Parathyroid adenoma (tissue), 2 donors: ENCODE results near the gene GALNT11.
"Not testable (repeated sequence)": the region's sequence is repeated elsewhere in the genome, so short reads cannot be mapped to it uniquely, and the experiment has no call there.

Experiments
- H2AFZ ChIP-seq: fragments of 300-600 bp; sonication (generic); one replicate; pipeline ENCODE4 v1.7.0; 2017; ENCODE audit warnings: antibody characterized with exemption, mild to moderate bottlenecking
- H3K27ac ChIP-seq: fragments of 300-600 bp; sonication (generic); one replicate; pipeline ENCODE4 v1.7.0; 2017
- H3K27me3 ChIP-seq: fragments of 300-600 bp; sonication (generic); one replicate; pipeline ENCODE4 v1.7.0; 2017; ENCODE audit warnings: low read length; ENCODE audit not compliant: control insufficient read depth, insufficient read depth
- H3K36me3 ChIP-seq: fragments of 300-600 bp; sonication (generic); one replicate; pipeline ENCODE4 v1.7.0; 2017; ENCODE audit warnings: low read length; ENCODE audit not compliant: control insufficient read depth, insufficient read depth
- H3K4me1 ChIP-seq: fragments of 300-600 bp; sonication (generic); one replicate; pipeline ENCODE4 v1.7.0; 2017; ENCODE audit warnings: control low read depth
- H3K4me2 ChIP-seq: fragments of 300-600 bp; sonication (generic); one replicate; pipeline ENCODE4 v1.7.0; 2017; ENCODE audit warnings: low read length
- H3K4me3 ChIP-seq: fragments of 300-600 bp; sonication (generic); one replicate; pipeline ENCODE4 v1.7.0; 2017; ENCODE audit warnings: low read depth, low read length
- H3K79me2 ChIP-seq: fragments of 300-600 bp; sonication (generic); one replicate; pipeline ENCODE4 v1.7.0; 2017; ENCODE audit warnings: control low read depth
- H3K9ac ChIP-seq: fragments of 300-600 bp; sonication (generic); one replicate; pipeline ENCODE4 v1.7.0; 2017; ENCODE audit warnings: mild to moderate bottlenecking
- H3K9me3 ChIP-seq: fragments of 300-600 bp; sonication (generic); one replicate; pipeline ENCODE4 v1.7.0; 2017; ENCODE audit warnings: low read length; ENCODE audit not compliant: control insufficient read depth
- TF ChIP-seq, protein P1 (sequence below): fragments of 300-600 bp; sonication (generic); IDR thresholded peaks from one replicate; pipeline ENCODE4 v1.7.0; 2017; ENCODE audit warnings: antibody characterized with exemption, mild to moderate bottlenecking
- donor health status: primary hyperparathyroidism.

GALNT11 gene

DNA sequence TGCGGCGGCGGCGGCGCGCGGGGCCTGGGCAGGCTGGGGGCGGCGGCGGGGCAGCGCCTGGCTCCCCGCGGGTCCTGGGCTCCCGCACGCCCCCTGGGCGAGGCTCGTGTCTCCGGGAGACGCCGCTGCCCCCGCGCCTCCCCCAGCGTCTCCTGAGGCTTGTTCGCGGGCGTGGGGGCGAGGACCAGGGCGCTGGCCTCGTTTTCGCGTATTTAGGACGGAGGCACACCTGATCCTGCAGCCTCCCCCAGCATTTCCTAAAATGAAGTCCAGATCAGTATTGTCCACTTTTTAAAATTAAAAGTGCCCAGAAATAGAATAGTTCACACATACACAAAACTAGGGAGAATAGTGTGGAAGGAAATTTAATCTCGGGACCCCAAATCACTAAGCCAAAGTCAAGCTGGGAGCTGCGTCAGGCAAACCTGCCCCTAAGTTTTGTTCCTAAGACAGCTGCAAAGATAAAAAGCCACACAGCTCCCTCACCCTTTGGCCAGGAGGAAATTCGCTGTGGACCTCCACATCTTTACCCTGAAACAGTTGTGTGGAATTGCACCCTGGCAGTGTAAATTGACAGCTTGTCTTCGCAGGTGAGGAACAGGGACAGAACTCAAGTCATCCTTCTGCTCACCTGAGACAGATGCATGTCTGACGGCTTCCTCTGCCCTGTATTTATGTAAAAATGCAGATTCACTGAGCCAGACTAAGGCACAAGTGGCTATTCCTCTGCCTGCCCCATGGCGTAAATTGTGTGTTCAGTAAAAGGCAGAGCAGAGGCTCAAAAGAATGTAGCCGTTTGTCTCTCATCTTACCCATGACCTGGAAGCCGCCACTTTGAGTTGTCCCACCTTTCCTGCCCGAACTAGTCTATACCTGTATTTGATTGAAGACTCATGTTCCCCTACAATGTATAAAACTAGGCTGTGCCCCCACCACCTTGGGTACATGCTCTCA lies 740 bp downstream of the GALNT11 start:
- Histone ChIP-seq H3K9me3 (no peaks in the 10 kb centered on the region), H3K36me3 (no peaks in the 10 kb centered on the region), H3K4me3 (peak overlapping the region; percentile 85), H3K27ac (peak overlapping the region; percentile 80), H3K4me2 (peak overlapping the region; percentile 98), H3K79me2 (peaks cover 25% of the 10 kb centered on the region), H3K4me1 (peaks cover 3% of the 10 kb centered on the region), H2AFZ (peak overlapping the region; percentile 98), H3K9ac (no peak overlapping the region), H3K27me3 (no peaks in the 10 kb centered on the region)
- TF ChIP-seq, protein P1, sequence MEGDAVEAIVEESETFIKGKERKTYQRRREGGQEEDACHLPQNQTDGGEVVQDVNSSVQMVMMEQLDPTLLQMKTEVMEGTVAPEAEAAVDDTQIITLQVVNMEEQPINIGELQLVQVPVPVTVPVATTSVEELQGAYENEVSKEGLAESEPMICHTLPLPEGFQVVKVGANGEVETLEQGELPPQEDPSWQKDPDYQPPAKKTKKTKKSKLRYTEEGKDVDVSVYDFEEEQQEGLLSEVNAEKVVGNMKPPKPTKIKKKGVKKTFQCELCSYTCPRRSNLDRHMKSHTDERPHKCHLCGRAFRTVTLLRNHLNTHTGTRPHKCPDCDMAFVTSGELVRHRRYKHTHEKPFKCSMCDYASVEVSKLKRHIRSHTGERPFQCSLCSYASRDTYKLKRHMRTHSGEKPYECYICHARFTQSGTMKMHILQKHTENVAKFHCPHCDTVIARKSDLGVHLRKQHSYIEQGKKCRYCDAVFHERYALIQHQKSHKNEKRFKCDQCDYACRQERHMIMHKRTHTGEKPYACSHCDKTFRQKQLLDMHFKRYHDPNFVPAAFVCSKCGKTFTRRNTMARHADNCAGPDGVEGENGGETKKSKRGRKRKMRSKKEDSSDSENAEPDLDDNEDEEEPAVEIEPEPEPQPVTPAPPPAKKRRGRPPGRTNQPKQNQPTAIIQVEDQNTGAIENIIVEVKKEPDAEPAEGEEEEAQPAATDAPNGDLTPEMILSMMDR, result no peak

DNA sequence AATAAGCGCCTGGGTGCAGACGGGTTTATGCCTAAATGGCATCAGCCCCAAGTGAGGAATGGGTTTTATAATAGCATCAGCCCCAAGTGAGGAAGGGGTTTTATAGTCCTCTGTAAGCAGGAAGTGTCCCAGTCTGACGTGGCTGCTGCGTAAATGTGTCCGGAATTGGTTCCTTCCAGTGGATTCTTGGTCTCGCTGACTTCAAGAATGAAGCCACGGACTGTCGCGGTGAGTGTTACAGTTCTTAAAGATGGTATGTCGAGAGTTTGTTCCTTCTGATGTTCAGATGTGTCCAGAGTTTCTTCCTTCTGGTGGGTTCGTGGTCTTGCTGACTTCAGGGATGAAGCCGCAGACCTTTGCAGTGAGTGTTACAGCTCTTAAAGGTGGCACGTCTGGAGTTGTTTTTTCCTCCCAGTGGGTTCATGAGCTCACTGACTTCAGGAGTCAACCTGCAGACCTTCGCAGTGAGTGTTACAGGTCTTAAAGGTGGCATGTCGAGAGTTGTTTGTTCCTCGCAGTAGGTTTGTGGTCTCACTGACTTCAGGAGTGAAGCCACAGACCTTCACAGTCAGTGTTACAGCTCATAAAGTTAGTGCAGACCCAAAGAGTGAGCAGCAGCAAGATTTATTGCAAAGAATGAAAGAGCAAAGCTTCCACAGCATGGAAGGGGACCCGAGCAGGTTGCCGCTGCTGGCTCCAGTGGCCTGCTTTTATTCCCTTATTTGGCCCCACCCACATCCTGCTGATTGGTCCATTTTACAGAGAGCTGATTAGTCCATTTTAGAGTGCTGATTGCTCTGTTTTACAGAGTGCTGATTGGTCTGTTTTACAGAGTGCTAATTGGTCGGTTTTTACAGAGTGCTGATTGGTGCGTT lies 2.3 kb downstream of the GALNT11 start:
- H3K36me3 ChIP-seq, H2AFZ ChIP-seq, H3K27me3 ChIP-seq, H3K9ac ChIP-seq, H3K4me1 ChIP-seq, H3K4me2 ChIP-seq, H3K4me3 ChIP-seq, H3K27ac ChIP-seq, H3K9me3 ChIP-seq: not testable (repeated sequence)
- peaks cover 34% of the 10 kb centered on the region for H3K79me2 ChIP-seq

DNA sequence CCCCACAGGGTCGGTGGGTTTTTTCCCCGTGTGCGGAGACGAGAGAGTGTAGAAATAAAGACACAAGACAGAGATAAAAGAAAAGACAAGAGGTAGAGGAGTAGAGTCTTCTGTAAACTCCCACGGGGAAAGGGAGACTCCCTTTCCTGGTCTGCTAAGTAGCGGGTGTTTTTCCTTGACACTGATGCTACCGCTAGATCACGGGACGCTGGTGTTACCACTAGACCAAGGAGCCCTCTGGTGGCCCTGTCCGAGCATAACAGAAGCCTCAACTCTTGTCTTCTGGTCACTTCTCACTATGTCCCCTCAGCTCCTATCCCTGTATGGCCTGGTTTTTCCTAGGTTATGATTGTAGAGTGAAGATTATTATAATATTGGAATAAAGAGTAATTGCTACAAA lies 4.6 kb downstream of the GALNT11 start:
- H3K27ac ChIP-seq, H3K9ac ChIP-seq, H3K4me3 ChIP-seq, H3K4me1 ChIP-seq, H3K9me3 ChIP-seq, H3K36me3 ChIP-seq, H2AFZ ChIP-seq, H3K4me2 ChIP-seq, H3K27me3 ChIP-seq: not testable (repeated sequence)
- TF ChIP-seq, protein P1, result peak; percentile 65
- H3K79me2 ChIP-seq, result peaks cover 46% of the 10 kb centered on the region

DNA sequence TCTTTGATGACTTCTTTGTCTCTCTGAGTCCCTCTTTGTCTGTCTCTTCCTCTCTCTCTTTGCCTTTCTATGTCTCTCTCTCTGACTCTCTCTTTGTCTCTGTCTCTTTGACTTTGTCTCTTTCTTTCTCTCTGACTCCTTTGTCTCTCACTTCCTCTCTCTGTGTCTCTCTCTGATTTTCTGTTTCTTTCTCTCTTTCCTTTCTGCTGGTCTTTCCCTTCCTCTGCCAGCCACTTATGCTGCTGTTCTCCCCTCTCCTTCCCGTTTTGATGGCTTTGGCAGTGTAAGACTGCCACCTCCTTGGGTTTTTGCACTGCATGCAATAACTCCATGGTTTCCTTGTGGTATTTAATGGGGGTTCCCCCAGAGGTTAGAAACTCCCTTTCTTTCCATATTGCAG lies 5.2 kb downstream of the GALNT11 start:
- not testable (repeated sequence) for H2AFZ ChIP-seq, H3K4me2 ChIP-seq, H3K27ac ChIP-seq, H3K9me3 ChIP-seq, H3K4me1 ChIP-seq, H3K27me3 ChIP-seq, H3K36me3 ChIP-seq, H3K9ac ChIP-seq, H3K4me3 ChIP-seq
- peaks cover 51% of the 10 kb centered on the region for H3K79me2 ChIP-seq

DNA sequence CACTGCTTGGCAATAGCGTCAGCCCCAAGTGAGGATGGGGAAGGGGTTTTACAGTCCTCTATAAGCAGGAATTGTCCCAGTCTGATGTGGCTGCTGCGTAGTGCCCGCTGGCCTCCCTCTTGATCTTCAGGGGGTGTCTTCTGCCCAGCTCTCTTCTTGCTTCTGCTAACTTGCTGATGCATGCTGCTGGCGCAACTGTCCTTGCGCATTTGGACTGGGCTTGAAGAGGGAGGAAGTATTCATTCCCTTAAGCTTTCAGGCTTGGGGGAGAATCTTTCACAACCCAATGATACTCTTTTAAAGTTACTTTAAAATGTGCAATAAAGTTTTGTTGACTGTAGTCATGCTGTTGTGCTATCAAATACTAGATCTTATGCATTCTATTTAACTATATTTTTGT lies 10.3 kb downstream of the GALNT11 start:
- Histone ChIP-seq H3K9ac (no peak overlapping the region), H3K27me3 (no peaks in the 10 kb centered on the region), H3K9me3 (no peaks in the 10 kb centered on the region), H3K4me3 (no peak overlapping the region), H3K4me1 (peaks cover 6% of the 10 kb centered on the region), H3K36me3 (no peaks in the 10 kb centered on the region), H3K79me2 (peaks cover 43% of the 10 kb centered on the region), H3K27ac (no peak overlapping the region), H3K4me2 (no peak overlapping the region), H2AFZ (no peak overlapping the region)
- TF ChIP-seq, protein P1, result no peak

DNA sequence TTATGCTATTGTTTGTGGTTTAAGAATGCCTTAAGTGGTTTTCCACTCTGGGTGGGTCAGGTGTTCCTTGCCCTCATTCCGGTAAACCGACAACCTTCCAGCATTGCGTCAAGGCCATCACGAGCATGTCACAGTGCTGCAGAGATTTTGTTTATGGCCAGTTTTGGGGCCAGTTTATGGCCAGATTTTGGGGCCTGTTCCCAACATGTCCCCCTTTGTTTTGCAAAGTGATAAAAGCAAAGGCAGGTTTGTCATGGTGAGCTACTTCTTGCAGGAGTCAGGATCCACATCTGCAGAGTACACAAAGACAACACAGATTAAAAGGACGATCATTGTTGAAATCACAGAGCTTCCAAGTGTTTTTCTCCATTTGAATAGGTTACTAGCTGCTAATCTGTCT lies 12.9 kb downstream of the GALNT11 start:
- H3K4me2 ChIP-seq, H3K27me3 ChIP-seq, H3K9ac ChIP-seq, H3K36me3 ChIP-seq, H2AFZ ChIP-seq, H3K9me3 ChIP-seq, H3K4me3 ChIP-seq, H3K4me1 ChIP-seq, H3K27ac ChIP-seq: not testable (repeated sequence)
- H3K79me2 ChIP-seq, result peaks cover 40% of the 10 kb centered on the region

DNA sequence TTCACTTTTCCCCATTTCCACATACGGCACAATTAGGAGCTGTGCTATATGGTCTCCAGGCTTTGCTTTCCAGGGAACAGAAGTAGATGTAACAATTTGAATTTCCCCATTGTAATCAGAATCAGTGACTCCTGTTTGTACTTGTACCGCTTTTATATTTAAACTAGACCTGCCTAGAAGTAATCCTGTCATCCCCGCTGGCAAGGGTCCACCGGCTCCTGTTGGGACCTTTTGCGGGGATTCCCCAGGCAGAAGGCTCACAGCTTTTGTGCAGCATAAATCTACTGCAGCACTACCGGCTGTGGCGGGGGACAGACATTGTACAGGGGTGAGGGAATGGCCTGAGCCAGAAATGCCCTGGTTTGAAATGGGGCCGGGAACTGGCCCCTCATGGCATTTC lies 17.6 kb downstream of the GALNT11 start:
- not testable (repeated sequence) for H3K27me3 ChIP-seq, H3K9ac ChIP-seq, H3K9me3 ChIP-seq, H3K27ac ChIP-seq, H3K4me1 ChIP-seq, H3K4me3 ChIP-seq, H3K4me2 ChIP-seq, H3K36me3 ChIP-seq, H2AFZ ChIP-seq
- H3K79me2 ChIP-seq, result peaks cover 23% of the 10 kb centered on the region

DNA sequence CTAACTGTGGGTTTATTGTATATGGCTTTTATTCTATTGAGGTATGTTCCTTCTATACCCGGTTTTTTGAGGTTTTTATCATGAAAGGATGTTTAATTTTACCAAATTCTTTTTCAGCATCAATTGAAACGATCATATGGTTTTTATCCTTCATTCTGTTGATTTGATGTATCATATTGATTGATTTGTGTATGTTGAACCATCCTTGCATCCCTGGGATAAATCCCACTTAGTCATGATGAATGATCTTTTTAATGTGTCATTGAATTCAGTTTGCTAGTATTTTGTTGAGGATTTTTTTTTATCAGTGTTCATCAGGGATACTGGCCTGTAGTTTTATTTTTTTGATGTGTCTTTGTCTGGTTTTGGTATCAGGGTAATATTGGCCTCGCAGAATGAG lies 19.4 kb downstream of the GALNT11 start:
- not testable (repeated sequence) for H3K4me2 ChIP-seq, H3K4me1 ChIP-seq, H3K27me3 ChIP-seq, H3K27ac ChIP-seq, H2AFZ ChIP-seq, H3K36me3 ChIP-seq, H3K9ac ChIP-seq, H3K4me3 ChIP-seq, H3K9me3 ChIP-seq
- H3K79me2 ChIP-seq, result peaks cover 29% of the 10 kb centered on the region
